Lower leg skin (tissue), 3 donors: ENCODE data around the gene NLRP1.

Source experiments
- CTCF ChIP-seq, 3 donors: fragments of 450-650 bp; IDR thresholded peaks; one replicate each; pipeline ENCODE4 v1.5.1; 2016; ENCODE audit warnings: antibody characterized with exemption in 3 of 3, mild to moderate bottlenecking in 3 of 3, moderate library complexity in 2 of 3
- POLR2A ChIP-seq, 2 donors: fragments of 450-650 bp; IDR thresholded peaks; one replicate each; pipeline ENCODE4 v1.6.1; 2016 to 2017; ENCODE audit warnings: antibody characterized with exemption in 2 of 2, mild to moderate bottlenecking in 1 of 2, moderate library complexity in 1 of 2

GRCh38 chr17:5580367-5580766, 3.9 kb downstream of the NLRP1 start:
- no peak for TF ChIP-seq POLR2A (IDR thresholded peaks at IDR 0.05)
- TF ChIP-seq CTCF (IDR thresholded peaks at IDR 0.05), result no peak
